H7 (cell line): Measurements from ENCODE around the gene DUS2. TPM values are rescaled to one million over a fixed set of nuclear protein-coding genes. Genes with fewer than 3 reads are reported as not detected.
A peak's percentile ranks its signal among the peaks of the same experiment; 100 is the strongest.

Experiments
- DNase-seq: peaks from one replicate; pipeline ENCODE4 v3.0.0; 2012
- H3K27me3 ChIP-seq: 2 replicates; pipeline ENCODE4 v1.6.0; 2011; ENCODE audit warnings: mild to moderate bottlenecking, low read length; ENCODE audit not compliant: control insufficient read depth, insufficient read depth
- H3K36me3 ChIP-seq: replicated peaks from 2 replicates; pipeline ENCODE4 v1.5.1; 2011; ENCODE audit warnings: low read length; ENCODE audit not compliant: control insufficient read depth, insufficient read depth
- H3K4me3 ChIP-seq: 2 replicates; pipeline ENCODE4 v1.5.1; 2011; ENCODE audit warnings: low read depth, mild to moderate bottlenecking, control low read depth, low read length, moderate library complexity; ENCODE audit not compliant: insufficient read depth
- total RNA-seq: library from RNA; depleted of rRNA; stranded (reverse); fragments of >200 nt; shearing (Covaris generic); gene quantifications from 2 replicates; pipeline ENCODE4 v1.2.3, GENCODE V29; 2014

Gene DUS2
- total RNA-seq, 1 experiment from 2014 or later, result 46.9 TPM

- peaks cover 9% of the 10 kb centered on the region for H3K36me3 ChIP-seq
- H3K27me3 ChIP-seq, result no peaks in the 10 kb centered on the region
- no peak overlapping the region for H3K4me3 ChIP-seq
- no peak for DNase-seq
Measured at GRCh38 chr16:68049449-68049848, 26.4 kb downstream of the DUS2 start.

GRCh38 chr16:68055395-68055794 lies 32.3 kb downstream of the DUS2 start:
- no peak for DNase-seq
- Histone ChIP-seq H3K27me3 (no peaks in the 10 kb centered on the region), H3K4me3 (no peak overlapping the region), H3K36me3 (peaks cover 10% of the 10 kb centered on the region)

GRCh38 chr16:68059804-68060203 lies 36.7 kb downstream of the DUS2 start:
- no peak overlapping the region for H3K4me3 ChIP-seq
- peaks cover 7% of the 10 kb centered on the region for H3K36me3 ChIP-seq
- no peak for DNase-seq
- H3K27me3 ChIP-seq, result no peaks in the 10 kb centered on the region

- peaks cover 7% of the 10 kb centered on the region for H3K36me3 ChIP-seq
- H3K27me3 ChIP-seq, result no peaks in the 10 kb centered on the region
- H3K4me3 ChIP-seq, result no peak overlapping the region
- no peak for DNase-seq
Measured at GRCh38 chr16:68061396-68061795, 38.3 kb downstream of the DUS2 start.

GRCh38 chr16:68062910-68063393 lies 39.9 kb downstream of the DUS2 start:
- Histone ChIP-seq H3K4me3 (no peak overlapping the region), H3K27me3 (no peaks in the 10 kb centered on the region), H3K36me3 (peaks cover 8% of the 10 kb centered on the region)
- no peak for DNase-seq

- no peaks in the 10 kb centered on the region for H3K27me3 ChIP-seq
- H3K4me3 ChIP-seq, result no peak overlapping the region
- peak; percentile 82 for DNase-seq
- peaks cover 14% of the 10 kb centered on the region for H3K36me3 ChIP-seq
Measured at GRCh38 chr16:68064791-68065365, 41.8 kb downstream of the DUS2 start.

- Histone ChIP-seq H3K4me3 (no peak overlapping the region), H3K27me3 (no peaks in the 10 kb centered on the region), H3K36me3 (peaks cover 16% of the 10 kb centered on the region)
- DNase-seq, result no peak
Measured at GRCh38 chr16:68065716-68066305, 42.7 kb downstream of the DUS2 start.

- H3K4me3 ChIP-seq, result no peak overlapping the region
- H3K36me3 ChIP-seq, result peaks cover 21% of the 10 kb centered on the region
- no peak for DNase-seq
- H3K27me3 ChIP-seq, result no peaks in the 10 kb centered on the region
Measured at GRCh38 chr16:68066763-68067162, 43.7 kb downstream of the DUS2 start.

GRCh38 chr16:68068926-68069325 lies 45.8 kb downstream of the DUS2 start:
- H3K36me3 ChIP-seq, result peaks cover 28% of the 10 kb centered on the region
- no peak overlapping the region for H3K4me3 ChIP-seq
- no peak for DNase-seq
- no peaks in the 10 kb centered on the region for H3K27me3 ChIP-seq

- DNase-seq, result no peak
- Histone ChIP-seq H3K36me3 (peaks cover 34% of the 10 kb centered on the region), H3K27me3 (no peaks in the 10 kb centered on the region), H3K4me3 (no peak overlapping the region)
Measured at GRCh38 chr16:68069511-68070248, 46.6 kb downstream of the DUS2 start.

- no peak for DNase-seq
Measured at GRCh38 chr16:68070249-68070730, 47.2 kb downstream of the DUS2 start.

GRCh38 chr16:68070806-68071517 lies 47.9 kb downstream of the DUS2 start:
- no peak for DNase-seq
- peaks cover 45% of the 10 kb centered on the region for H3K36me3 ChIP-seq
- no peak overlapping the region for H3K4me3 ChIP-seq
- no peaks in the 10 kb centered on the region for H3K27me3 ChIP-seq

More at GRCh38 chr16:68070249-68070730, 47.2 kb downstream of the DUS2 start:
- peaks cover 38% of the 10 kb centered on the region for H3K36me3 ChIP-seq
- no peaks in the 10 kb centered on the region for H3K27me3 ChIP-seq
- no peak overlapping the region for H3K4me3 ChIP-seq

GRCh38 chr16:68071518-68071901 lies 48.4 kb downstream of the DUS2 start:
- no peak for DNase-seq
- Histone ChIP-seq H3K36me3 (peaks cover 44% of the 10 kb centered on the region), H3K27me3 (no peaks in the 10 kb centered on the region), H3K4me3 (no peak overlapping the region)

- H3K4me3 ChIP-seq, result no peak overlapping the region
- H3K36me3 ChIP-seq, result peaks cover 45% of the 10 kb centered on the region
- DNase-seq, result no peak
- no peaks in the 10 kb centered on the region for H3K27me3 ChIP-seq
Measured at GRCh38 chr16:68072038-68072695, 49.1 kb downstream of the DUS2 start.
